Breast epithelium (tissue), 3 donors: Measurements from ENCODE around the gene RUSC2.

ENCODE experiments used
- CTCF ChIP-seq, 3 donors: fragments of 450-650 bp; IDR thresholded peaks; one replicate each; pipeline ENCODE4 v1.5.1; 2016 to 2017; ENCODE audit warnings: antibody characterized with exemption in 3 of 3, mild to moderate bottlenecking in 3 of 3, moderate library complexity in 3 of 3
- POLR2A ChIP-seq: fragments of 450-650 bp; IDR thresholded peaks from one replicate; pipeline ENCODE4 v1.6.1; 2016; ENCODE audit warnings: antibody characterized with exemption, mild to moderate bottlenecking, moderate library complexity
- POLR2AphosphoS5 ChIP-seq, 3 donors: sonication (generic); formaldehyde crosslinking; IDR thresholded peaks; one replicate each; pipeline ENCODE4 v1.6.1; 2017; ENCODE audit warnings: antibody characterized with exemption in 3 of 3

- TF ChIP-seq CTCF (IDR thresholded peaks at IDR 0.05), result peak in 2 of 3 donors; percentile 23
- TF ChIP-seq POLR2AphosphoS5 (IDR thresholded peaks at IDR 0.05), result peak; percentile 38 to 74 (median 45)
- no peak for TF ChIP-seq POLR2A
These were observed 21.0 kb downstream of the RUSC2 start for GRCh38 chr9:35510754-35511428.
